RWPE2 (cell line): ENCODE results near the gene MCTP2.
"Not testable (repeated sequence)": the region's sequence is repeated elsewhere in the genome, so short reads cannot be mapped to it uniquely, and the experiment has no call there.

ENCODE experiments used
- ATAC-seq: fragments of 200-7000 bp; cut with Tn5 transposase; 3 replicates; pipeline ENCODE4 v1.9.1; 2021; ENCODE audit warnings: low read depth
- DNase-seq: peaks from one replicate; pipeline ENCODE4 v3.0.0-alpha.2; 2020; ENCODE audit warnings: low spot score
- H3K27ac ChIP-seq: fragments of 450-650 bp; 2 replicates; pipeline ENCODE4 v1.5.1; 2017; ENCODE audit warnings: mild to moderate bottlenecking; ENCODE audit not compliant: poor library complexity, severe bottlenecking
- H3K27me3 ChIP-seq: fragments of 250-450 bp; sonication (Bioruptor Pico); 2 replicates; pipeline ENCODE4 v1.5.1; 2021; ENCODE audit warnings: mild to moderate bottlenecking, moderate library complexity; ENCODE audit not compliant: insufficient read depth, poor library complexity, severe bottlenecking
- H3K36me3 ChIP-seq: fragments of 250-450 bp; sonication (Bioruptor Pico); 2 replicates; pipeline ENCODE4 v1.5.1; 2020; ENCODE audit warnings: low read depth, mild to moderate bottlenecking, moderate library complexity
- H3K4me1 ChIP-seq: fragments of 250-450 bp; sonication (Bioruptor Pico); 2 replicates; pipeline ENCODE4 v1.5.1; 2021; ENCODE audit warnings: mild to moderate bottlenecking, moderate library complexity; ENCODE audit not compliant: insufficient read depth, poor library complexity, severe bottlenecking
- H3K4me3 ChIP-seq: fragments of 250-450 bp; sonication (Bioruptor Pico); 2 replicates; pipeline ENCODE4 v1.5.1; 2021; ENCODE audit warnings: mild to moderate bottlenecking, moderate library complexity; ENCODE audit not compliant: severe bottlenecking
- H3K9me3 ChIP-seq: fragments of 250-450 bp; sonication (Bioruptor Pico); 2 replicates; pipeline ENCODE4 v1.5.1; 2021; ENCODE audit warnings: mild to moderate bottlenecking, moderate library complexity; ENCODE audit not compliant: severe bottlenecking
- TF ChIP-seq, protein P1 (sequence below): fragments of 450-650 bp; IDR thresholded peaks from one replicate; pipeline ENCODE4 v1.5.1; 2017; ENCODE audit warnings: mild to moderate bottlenecking, moderate library complexity; ENCODE audit not compliant: poor library complexity, severe bottlenecking

Gene MCTP2

DNA sequence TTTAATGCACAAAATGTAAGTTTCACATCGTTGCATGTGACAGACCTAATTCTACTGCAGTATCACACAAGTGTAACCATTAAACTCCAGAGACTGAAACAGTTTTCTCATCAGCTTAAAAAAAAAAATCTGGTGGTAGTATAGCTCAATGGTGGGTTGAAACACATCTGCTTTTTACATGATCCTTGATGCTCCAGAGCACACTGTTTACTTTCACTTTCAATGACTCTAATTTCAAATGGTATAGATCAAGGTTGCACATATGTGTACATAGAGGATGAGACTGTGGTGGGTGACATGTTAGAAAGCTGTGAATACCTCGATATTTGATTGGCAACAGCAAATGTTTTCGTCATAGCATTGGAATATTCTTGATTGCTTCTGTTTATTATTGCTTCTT is 22.4 kb downstream of the MCTP2 start:
- Histone ChIP-seq H3K9me3 (no peaks in the 10 kb centered on the region), H3K36me3 (no peaks in the 10 kb centered on the region), H3K4me3 (no peak overlapping the region), H3K4me1 (peaks cover 10% of the 10 kb centered on the region), H3K27ac (no peak overlapping the region), H3K27me3 (no peaks in the 10 kb centered on the region)
- ATAC-seq (no peak), DNase-seq (no peak)
- TF ChIP-seq, protein P1, sequence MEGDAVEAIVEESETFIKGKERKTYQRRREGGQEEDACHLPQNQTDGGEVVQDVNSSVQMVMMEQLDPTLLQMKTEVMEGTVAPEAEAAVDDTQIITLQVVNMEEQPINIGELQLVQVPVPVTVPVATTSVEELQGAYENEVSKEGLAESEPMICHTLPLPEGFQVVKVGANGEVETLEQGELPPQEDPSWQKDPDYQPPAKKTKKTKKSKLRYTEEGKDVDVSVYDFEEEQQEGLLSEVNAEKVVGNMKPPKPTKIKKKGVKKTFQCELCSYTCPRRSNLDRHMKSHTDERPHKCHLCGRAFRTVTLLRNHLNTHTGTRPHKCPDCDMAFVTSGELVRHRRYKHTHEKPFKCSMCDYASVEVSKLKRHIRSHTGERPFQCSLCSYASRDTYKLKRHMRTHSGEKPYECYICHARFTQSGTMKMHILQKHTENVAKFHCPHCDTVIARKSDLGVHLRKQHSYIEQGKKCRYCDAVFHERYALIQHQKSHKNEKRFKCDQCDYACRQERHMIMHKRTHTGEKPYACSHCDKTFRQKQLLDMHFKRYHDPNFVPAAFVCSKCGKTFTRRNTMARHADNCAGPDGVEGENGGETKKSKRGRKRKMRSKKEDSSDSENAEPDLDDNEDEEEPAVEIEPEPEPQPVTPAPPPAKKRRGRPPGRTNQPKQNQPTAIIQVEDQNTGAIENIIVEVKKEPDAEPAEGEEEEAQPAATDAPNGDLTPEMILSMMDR, result no peak

GRCh38 chr15:94255540-94255939 is 24.2 kb downstream of the MCTP2 start:
- Histone ChIP-seq H3K27me3 (no peaks in the 10 kb centered on the region), H3K4me1 (peaks cover 21% of the 10 kb centered on the region), H3K9me3 (no peaks in the 10 kb centered on the region), H3K4me3 (no peak overlapping the region), H3K36me3 (no peaks in the 10 kb centered on the region), H3K27ac (no peak overlapping the region)
- TF ChIP-seq, protein P1, result no peak
- ATAC-seq (no peak), DNase-seq (no peak)

GRCh38 chr15:94256511-94256910 is 25.1 kb downstream of the MCTP2 start:
- TF ChIP-seq, protein P1, result no peak
- Histone ChIP-seq H3K27me3 (no peaks in the 10 kb centered on the region), H3K4me1 (peaks cover 21% of the 10 kb centered on the region), H3K4me3 (no peak overlapping the region), H3K36me3 (no peaks in the 10 kb centered on the region), H3K9me3 (no peaks in the 10 kb centered on the region), H3K27ac (no peak overlapping the region)
- no peak for ATAC-seq
- DNase-seq, result no peak

DNA sequence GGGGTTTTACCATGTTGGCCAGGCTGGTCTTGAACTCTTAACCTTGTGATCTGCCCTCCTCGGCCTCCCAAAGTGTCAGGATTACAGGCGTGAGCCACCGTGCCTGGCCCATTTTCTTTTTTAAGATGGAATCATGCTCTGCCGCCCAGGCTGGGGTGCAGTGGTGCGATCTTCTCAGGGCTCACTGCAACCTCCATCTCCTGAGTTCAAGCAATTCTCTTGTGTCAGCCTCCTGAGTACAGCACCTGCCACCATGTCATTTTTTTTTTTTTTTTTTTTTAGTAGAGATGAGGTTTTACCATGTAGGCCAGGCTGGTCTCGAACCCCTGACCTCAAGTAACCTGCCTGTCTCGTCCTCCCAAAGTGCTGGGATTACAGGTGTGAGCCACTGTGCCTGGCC is 26.4 kb downstream of the MCTP2 start:
- peaks cover 21% of the 10 kb centered on the region for H3K4me1 ChIP-seq
- not testable (repeated sequence) for H3K9me3 ChIP-seq, H3K4me3 ChIP-seq, H3K36me3 ChIP-seq, H3K27ac ChIP-seq, H3K27me3 ChIP-seq, ATAC-seq, DNase-seq

- Histone ChIP-seq H3K27ac (no peak overlapping the region), H3K4me1 (peaks cover 21% of the 10 kb centered on the region), H3K4me3 (no peak overlapping the region), H3K9me3 (no peaks in the 10 kb centered on the region), H3K27me3 (no peaks in the 10 kb centered on the region), H3K36me3 (no peaks in the 10 kb centered on the region)
- TF ChIP-seq, protein P1, result no peak
- no peak for ATAC-seq
- no peak for DNase-seq
Observed at GRCh38 chr15:94258246-94258645, 26.9 kb downstream of the MCTP2 start.
